ENCODE results near the gene LRRC45.

DNA sequence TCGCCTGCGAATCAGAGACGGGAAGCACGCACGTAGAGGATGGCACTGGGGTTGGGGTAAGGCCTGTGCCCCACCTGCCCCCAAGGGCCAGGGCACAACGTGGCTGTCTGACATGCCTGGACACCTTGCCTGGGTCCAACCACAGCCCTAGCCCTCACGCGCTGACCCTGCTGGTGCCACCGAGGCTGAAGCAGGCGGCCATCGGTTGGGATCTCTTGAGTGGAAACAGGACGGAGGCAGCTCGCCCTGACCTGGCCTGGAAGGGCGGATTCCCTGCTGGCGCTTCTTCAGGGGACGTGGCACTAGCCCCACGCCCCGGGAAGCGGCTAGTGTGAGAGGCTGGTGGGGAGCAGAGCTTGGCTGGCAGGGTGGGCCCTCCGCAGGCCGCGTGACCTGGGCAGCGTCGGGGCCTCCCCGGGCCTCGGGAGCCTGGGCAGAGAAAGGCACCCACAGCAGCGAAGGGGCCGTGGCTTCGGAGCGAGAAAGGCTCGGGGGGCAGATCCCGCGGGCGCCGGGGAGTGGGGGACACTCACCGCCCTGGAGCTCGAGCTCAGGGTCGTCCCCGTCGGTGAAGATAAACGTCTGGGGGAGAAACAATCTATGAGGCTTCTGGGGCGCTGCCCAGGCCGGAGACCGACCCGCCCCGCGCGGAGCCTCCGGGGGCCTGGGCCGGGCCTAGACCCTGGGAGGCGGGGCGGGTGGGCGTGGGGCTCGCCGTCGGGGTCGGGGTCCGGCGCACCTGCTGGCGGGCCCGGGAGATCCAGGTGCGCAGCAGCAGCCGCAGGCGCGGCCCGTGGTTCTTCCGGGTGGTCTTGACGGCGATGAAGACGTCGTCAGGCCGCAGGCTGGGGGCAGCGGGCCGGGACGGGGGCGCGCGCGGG, 27.9 kb downstream of the LRRC45 start:
- TF ChIP-seq POLR2A (IDR thresholded peaks at IDR 0.05), result no peak
- TF ChIP-seq, protein P1, sequence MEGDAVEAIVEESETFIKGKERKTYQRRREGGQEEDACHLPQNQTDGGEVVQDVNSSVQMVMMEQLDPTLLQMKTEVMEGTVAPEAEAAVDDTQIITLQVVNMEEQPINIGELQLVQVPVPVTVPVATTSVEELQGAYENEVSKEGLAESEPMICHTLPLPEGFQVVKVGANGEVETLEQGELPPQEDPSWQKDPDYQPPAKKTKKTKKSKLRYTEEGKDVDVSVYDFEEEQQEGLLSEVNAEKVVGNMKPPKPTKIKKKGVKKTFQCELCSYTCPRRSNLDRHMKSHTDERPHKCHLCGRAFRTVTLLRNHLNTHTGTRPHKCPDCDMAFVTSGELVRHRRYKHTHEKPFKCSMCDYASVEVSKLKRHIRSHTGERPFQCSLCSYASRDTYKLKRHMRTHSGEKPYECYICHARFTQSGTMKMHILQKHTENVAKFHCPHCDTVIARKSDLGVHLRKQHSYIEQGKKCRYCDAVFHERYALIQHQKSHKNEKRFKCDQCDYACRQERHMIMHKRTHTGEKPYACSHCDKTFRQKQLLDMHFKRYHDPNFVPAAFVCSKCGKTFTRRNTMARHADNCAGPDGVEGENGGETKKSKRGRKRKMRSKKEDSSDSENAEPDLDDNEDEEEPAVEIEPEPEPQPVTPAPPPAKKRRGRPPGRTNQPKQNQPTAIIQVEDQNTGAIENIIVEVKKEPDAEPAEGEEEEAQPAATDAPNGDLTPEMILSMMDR (IDR thresholded peaks at IDR 0.05), result no peak
